ENCODE data around the gene HFM1. TPM values are rescaled to one million over a fixed set of nuclear protein-coding genes. Genes with fewer than 3 reads are reported as not detected.
A peak's percentile ranks its signal among the peaks of the same experiment; 100 is the strongest.
"Not testable (repeated sequence)": the region's sequence is repeated elsewhere in the genome, so short reads cannot be mapped to it uniquely, and the experiment has no call there.

The HFM1 gene
- total RNA-seq, 6 experiments from 2014 or later = not detected

- peak; percentile 6 for DNase-seq
- Mint-ChIP-seq H3K27ac (no peak overlapping the region), H3K27me3 (ENCODE audit: insufficient read depth) (peaks cover 2% of the 10 kb centered on the region), H3K4me3 (no peak overlapping the region), H3K36me3 (ENCODE audit: low read depth) (no peaks in the 10 kb centered on the region), H3K9me3 (peaks cover 13% of the 10 kb centered on the region), H3K4me1 (ENCODE audit: low read depth) (no peaks in the 10 kb centered on the region)
- TF ChIP-seq, protein P1, sequence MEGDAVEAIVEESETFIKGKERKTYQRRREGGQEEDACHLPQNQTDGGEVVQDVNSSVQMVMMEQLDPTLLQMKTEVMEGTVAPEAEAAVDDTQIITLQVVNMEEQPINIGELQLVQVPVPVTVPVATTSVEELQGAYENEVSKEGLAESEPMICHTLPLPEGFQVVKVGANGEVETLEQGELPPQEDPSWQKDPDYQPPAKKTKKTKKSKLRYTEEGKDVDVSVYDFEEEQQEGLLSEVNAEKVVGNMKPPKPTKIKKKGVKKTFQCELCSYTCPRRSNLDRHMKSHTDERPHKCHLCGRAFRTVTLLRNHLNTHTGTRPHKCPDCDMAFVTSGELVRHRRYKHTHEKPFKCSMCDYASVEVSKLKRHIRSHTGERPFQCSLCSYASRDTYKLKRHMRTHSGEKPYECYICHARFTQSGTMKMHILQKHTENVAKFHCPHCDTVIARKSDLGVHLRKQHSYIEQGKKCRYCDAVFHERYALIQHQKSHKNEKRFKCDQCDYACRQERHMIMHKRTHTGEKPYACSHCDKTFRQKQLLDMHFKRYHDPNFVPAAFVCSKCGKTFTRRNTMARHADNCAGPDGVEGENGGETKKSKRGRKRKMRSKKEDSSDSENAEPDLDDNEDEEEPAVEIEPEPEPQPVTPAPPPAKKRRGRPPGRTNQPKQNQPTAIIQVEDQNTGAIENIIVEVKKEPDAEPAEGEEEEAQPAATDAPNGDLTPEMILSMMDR (IDR thresholded peaks at IDR 0.05) = peak; percentile 51; the same call in 1 of the 2 replicates
Observed at GRCh38 chr1:91440847-91441246, 36.2 kb upstream of the HFM1 start.

DNA sequence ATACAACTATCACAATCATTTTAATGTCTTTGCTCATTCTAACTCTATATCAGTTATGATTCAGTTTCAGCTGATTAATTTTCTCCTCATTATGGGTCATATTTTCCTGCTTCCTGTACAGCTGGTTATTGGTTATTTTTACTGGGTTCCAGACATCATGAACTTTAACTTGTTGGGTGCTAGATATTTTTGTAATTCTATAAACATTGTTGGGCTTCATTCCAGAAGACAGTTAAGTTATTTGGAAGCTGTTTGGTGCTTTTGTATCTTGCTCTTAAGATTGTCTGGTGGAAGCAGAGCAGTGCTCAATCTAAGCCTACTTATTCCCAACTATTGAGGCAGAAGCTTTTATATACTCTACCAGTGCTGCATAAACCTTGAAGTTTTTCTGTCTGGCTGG lies 34.4 kb upstream of the HFM1 start:
- no peak for DNase-seq
- Mint-ChIP-seq H3K9me3 (peaks cover 13% of the 10 kb centered on the region), H3K27me3 (ENCODE audit: insufficient read depth) (peaks cover 2% of the 10 kb centered on the region), H3K27ac (no peak overlapping the region), H3K4me1 (ENCODE audit: low read depth) (no peaks in the 10 kb centered on the region), H3K36me3 (ENCODE audit: low read depth) (no peaks in the 10 kb centered on the region), H3K4me3 (no peak overlapping the region)
- TF ChIP-seq, protein P1 (IDR thresholded peaks at IDR 0.05) = no peak

DNA sequence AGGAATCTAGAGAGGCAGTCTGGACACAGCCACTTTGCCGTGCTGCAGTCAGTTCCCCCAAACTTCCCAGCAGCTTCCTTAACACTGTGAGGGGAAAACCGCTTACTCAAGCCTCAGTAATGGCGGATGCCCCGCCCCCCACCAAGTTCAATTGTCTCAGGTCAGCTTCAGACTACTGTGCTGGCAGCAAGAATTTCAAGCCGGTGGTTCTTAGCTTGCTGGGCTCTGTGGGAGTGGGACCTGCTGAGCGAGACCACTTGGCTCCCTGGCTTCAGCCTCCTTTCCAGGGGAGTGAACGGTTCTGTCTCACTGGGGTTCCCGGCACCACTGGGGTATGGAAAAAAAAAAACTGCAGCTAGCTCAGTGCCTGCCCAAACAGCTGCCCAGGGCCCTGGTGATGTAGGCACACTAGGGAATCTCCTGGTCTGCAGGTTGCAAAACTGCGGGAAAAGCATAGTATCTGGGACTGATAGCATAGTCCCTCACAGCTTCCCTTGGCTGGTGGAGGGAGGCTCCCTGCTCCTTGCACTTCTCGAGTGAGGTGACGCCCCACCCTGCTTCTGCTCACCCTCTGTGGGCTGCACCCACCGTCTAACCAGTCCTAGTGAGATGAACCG lies 23.7 kb upstream of the HFM1 start:
- H3K4me3 Mint-ChIP-seq = no peak overlapping the region
- H3K36me3 Mint-ChIP-seq (ENCODE audit: low read depth) = no peaks in the 10 kb centered on the region
- H3K4me1 Mint-ChIP-seq (ENCODE audit: low read depth) = no peaks in the 10 kb centered on the region
- H3K27ac Mint-ChIP-seq = no peak overlapping the region
- no peaks in the 10 kb centered on the region for H3K9me3 Mint-ChIP-seq
- TF ChIP-seq, protein P1 (IDR thresholded peaks at IDR 0.05) = no peak
- peaks cover 2% of the 10 kb centered on the region for H3K27me3 Mint-ChIP-seq (ENCODE audit: insufficient read depth)
- no peak for DNase-seq

GRCh38 chr1:91427741-91428140 lies 23.1 kb upstream of the HFM1 start:
- Mint-ChIP-seq H3K4me1 (ENCODE audit: low read depth) (no peaks in the 10 kb centered on the region), H3K27ac (no peak overlapping the region), H3K4me3 (no peak overlapping the region), H3K27me3 (ENCODE audit: insufficient read depth) (peaks cover 2% of the 10 kb centered on the region), H3K9me3 (no peaks in the 10 kb centered on the region), H3K36me3 (ENCODE audit: low read depth) (no peaks in the 10 kb centered on the region)
- no peak for DNase-seq
- TF ChIP-seq, protein P1 (IDR thresholded peaks at IDR 0.05) = no peak

GRCh38 chr1:91422523-91422922 lies 17.9 kb upstream of the HFM1 start:
- not testable (repeated sequence) for H3K36me3 Mint-ChIP-seq (ENCODE audit: low read depth); H3K27ac Mint-ChIP-seq; H3K4me1 Mint-ChIP-seq (ENCODE audit: low read depth); H3K9me3 Mint-ChIP-seq; H3K4me3 Mint-ChIP-seq; DNase-seq
- peaks cover 11% of the 10 kb centered on the region for H3K27me3 Mint-ChIP-seq (ENCODE audit: insufficient read depth)

DNA sequence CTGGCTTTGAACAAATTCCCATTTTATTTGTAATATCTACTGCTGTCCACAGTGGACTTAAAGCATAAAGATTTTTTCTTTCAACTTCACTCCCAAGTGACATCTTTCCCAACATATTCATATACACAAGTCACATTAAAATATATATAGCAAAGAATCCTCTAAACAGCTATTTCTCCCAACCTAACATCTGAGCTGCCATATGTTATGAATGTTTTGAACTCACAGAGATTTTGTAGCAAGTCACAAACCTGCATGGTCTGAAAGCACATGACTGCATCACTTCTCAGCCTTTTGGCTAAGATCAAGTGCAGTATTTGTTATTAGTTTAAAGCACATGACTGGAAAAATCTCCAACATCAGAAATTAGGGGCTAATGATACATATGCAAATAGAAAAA lies 7.7 kb upstream of the HFM1 start:
- Mint-ChIP-seq H3K4me3 (no peak overlapping the region), H3K9me3 (no peaks in the 10 kb centered on the region), H3K27me3 (ENCODE audit: insufficient read depth) (peaks cover 5% of the 10 kb centered on the region), H3K4me1 (ENCODE audit: low read depth) (no peaks in the 10 kb centered on the region), H3K36me3 (ENCODE audit: low read depth) (no peaks in the 10 kb centered on the region), H3K27ac (no peak overlapping the region)
- TF ChIP-seq, protein P1 (IDR thresholded peaks at IDR 0.05) = no peak
- no peak for DNase-seq
